Gastrocnemius medialis (tissue), 4 donors: ENCODE measurements around the gene LRRC41.

Source experiments
- POLR2A ChIP-seq, 2 donors: fragments of 450-650 bp; IDR thresholded peaks; one replicate each; pipeline ENCODE4 v1.6.1; 2017; ENCODE audit warnings: antibody characterized with exemption in 2 of 2, mild to moderate bottlenecking in 2 of 2, moderate library complexity in 2 of 2
- TF ChIP-seq, protein P1 (sequence below), 5 experiments: fragments of 450-650 bp in 3 of 5; fragments of 200-600 bp in 2 of 5; sonication (generic) in 2 of 5; IDR thresholded peaks in 4 of 5; conservative IDR thresholded peaks in 1 of 5; 1 replicate in 4 of 5; 2 replicates in 1 of 5; pipeline ENCODE4 v1.5.1; 2016 to 2019; ENCODE audit warnings: antibody characterized with exemption in 5 of 5, mild to moderate bottlenecking in 3 of 5, moderate library complexity in 3 of 5

DNA sequence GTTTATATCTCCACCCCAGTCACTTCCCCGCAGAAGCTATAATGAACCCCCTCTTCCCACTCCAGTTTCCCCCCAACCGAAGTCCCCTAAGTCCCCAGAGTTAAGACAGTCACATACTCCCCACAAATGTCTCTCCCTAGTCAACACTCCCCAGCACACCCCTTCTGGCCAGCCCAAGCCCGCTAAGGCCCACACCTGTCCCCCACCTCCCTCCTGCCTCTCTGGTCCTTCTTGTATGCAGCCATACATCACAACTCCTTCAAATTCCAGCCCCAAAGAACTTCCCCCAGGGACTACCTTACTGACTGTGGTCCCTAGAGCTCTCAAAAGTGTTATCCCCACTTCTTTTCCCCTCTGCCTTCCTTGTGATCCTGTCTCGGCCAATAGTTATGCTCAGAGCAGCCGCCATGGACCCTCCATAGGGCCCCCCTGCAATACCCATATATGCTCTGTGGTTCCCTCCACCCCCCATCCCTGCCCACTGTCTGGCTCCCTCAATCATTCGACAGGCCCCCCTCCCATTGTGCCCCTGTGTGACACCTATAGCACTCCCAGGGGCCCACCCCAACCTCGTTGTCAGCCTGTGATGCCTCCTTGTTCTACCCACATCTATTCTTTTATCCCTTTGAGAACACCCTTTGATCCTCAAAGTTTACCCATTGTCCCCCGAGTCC lies 39.4 kb upstream of the LRRC41 start:
- TF ChIP-seq, protein P1, sequence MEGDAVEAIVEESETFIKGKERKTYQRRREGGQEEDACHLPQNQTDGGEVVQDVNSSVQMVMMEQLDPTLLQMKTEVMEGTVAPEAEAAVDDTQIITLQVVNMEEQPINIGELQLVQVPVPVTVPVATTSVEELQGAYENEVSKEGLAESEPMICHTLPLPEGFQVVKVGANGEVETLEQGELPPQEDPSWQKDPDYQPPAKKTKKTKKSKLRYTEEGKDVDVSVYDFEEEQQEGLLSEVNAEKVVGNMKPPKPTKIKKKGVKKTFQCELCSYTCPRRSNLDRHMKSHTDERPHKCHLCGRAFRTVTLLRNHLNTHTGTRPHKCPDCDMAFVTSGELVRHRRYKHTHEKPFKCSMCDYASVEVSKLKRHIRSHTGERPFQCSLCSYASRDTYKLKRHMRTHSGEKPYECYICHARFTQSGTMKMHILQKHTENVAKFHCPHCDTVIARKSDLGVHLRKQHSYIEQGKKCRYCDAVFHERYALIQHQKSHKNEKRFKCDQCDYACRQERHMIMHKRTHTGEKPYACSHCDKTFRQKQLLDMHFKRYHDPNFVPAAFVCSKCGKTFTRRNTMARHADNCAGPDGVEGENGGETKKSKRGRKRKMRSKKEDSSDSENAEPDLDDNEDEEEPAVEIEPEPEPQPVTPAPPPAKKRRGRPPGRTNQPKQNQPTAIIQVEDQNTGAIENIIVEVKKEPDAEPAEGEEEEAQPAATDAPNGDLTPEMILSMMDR (IDR thresholded peaks at IDR 0.05 in 4 of 5, conservative IDR thresholded peaks at IDR 0.05 in 1 of 5) = no peak
- TF ChIP-seq POLR2A (IDR thresholded peaks at IDR 0.05) = no peak
